Osteocyte (in vitro differentiated cells): ENCODE results near the gene ZBTB16. TPM values are rescaled to one million over a fixed set of nuclear protein-coding genes. Genes with fewer than 3 reads are reported as not detected.
A peak's percentile ranks its signal among the peaks of the same experiment; 100 is the strongest.

Experiments used
- DNase-seq: peaks from one replicate; pipeline ENCODE4 v3.0.0; 2021; ENCODE audit warnings: mixed read lengths; ENCODE audit not compliant: unreplicated experiment; ENCODE audit errors: extremely low spot score
- H3K27ac Mint-ChIP-seq: one replicate; pipeline ENCODE4 v1.8.0; 2021; ENCODE audit warnings: mild to moderate bottlenecking, mixed read lengths; ENCODE audit not compliant: unreplicated experiment
- H3K27me3 Mint-ChIP-seq: one replicate; pipeline ENCODE4 v1.8.0; 2021; ENCODE audit warnings: mixed read lengths; ENCODE audit not compliant: unreplicated experiment
- H3K36me3 Mint-ChIP-seq: one replicate; pipeline ENCODE4 v1.8.0; 2021; ENCODE audit warnings: mixed read lengths; ENCODE audit not compliant: unreplicated experiment
- H3K4me1 Mint-ChIP-seq: one replicate; pipeline ENCODE4 v1.8.0; 2021; ENCODE audit warnings: mixed read lengths; ENCODE audit not compliant: unreplicated experiment
- H3K4me3 Mint-ChIP-seq: one replicate; pipeline ENCODE4 v1.8.0; 2021; ENCODE audit warnings: mild to moderate bottlenecking, moderate library complexity, mixed read lengths; ENCODE audit not compliant: unreplicated experiment
- H3K9me3 Mint-ChIP-seq: one replicate; pipeline ENCODE4 v1.8.0; 2021; ENCODE audit warnings: mixed read lengths; ENCODE audit not compliant: unreplicated experiment
- CTCF ChIP-seq: fragments of 200-600 bp; sonication (generic); IDR thresholded peaks from 2 replicates; pipeline ENCODE4 v1.5.0; 2021; ENCODE audit warnings: antibody characterized with exemption, mild to moderate bottlenecking, moderate library complexity
- total RNA-seq: library from RNA; stranded (reverse); gene quantifications from 2 replicates; pipeline ENCODE4 v1.2.1, GENCODE V29; 2021

ZBTB16 gene
- total RNA-seq, 1 donor from 2014 or later = 20.3 TPM

- no peak for TF ChIP-seq CTCF
- peak; percentile 23 for DNase-seq
- H3K27ac Mint-ChIP-seq = no peak overlapping the region
- no peaks in the 10 kb centered on the region for H3K4me1 Mint-ChIP-seq
- H3K36me3 Mint-ChIP-seq = no peaks in the 10 kb centered on the region
- no peaks in the 10 kb centered on the region for H3K9me3 Mint-ChIP-seq
- no peak overlapping the region for H3K4me3 Mint-ChIP-seq
- peaks cover 62% of the 10 kb centered on the region for H3K27me3 Mint-ChIP-seq
Measured at GRCh38 chr11:114273071-114273470, 213.6 kb downstream of the ZBTB16 start.

GRCh38 chr11:114273890-114274635 is 214.6 kb downstream of the ZBTB16 start:
- DNase-seq = peak; percentile 17
- H3K9me3 Mint-ChIP-seq = no peaks in the 10 kb centered on the region
- no peaks in the 10 kb centered on the region for H3K36me3 Mint-ChIP-seq
- no peak overlapping the region for H3K27ac Mint-ChIP-seq
- peaks cover 67% of the 10 kb centered on the region for H3K27me3 Mint-ChIP-seq
- no peak overlapping the region for H3K4me3 Mint-ChIP-seq
- TF ChIP-seq CTCF = no peak
- no peaks in the 10 kb centered on the region for H3K4me1 Mint-ChIP-seq

- no peaks in the 10 kb centered on the region for H3K36me3 Mint-ChIP-seq
- peak; percentile 40 for DNase-seq
- no peaks in the 10 kb centered on the region for H3K9me3 Mint-ChIP-seq
- no peak for TF ChIP-seq CTCF
- H3K4me1 Mint-ChIP-seq = no peaks in the 10 kb centered on the region
- no peak overlapping the region for H3K4me3 Mint-ChIP-seq
- H3K27ac Mint-ChIP-seq = no peak overlapping the region
- H3K27me3 Mint-ChIP-seq = peaks cover 67% of the 10 kb centered on the region
Measured at GRCh38 chr11:114274637-114275036, 215.1 kb downstream of the ZBTB16 start.

- no peak for TF ChIP-seq CTCF
- H3K4me3 Mint-ChIP-seq = no peak overlapping the region
- no peaks in the 10 kb centered on the region for H3K36me3 Mint-ChIP-seq
- peaks cover 70% of the 10 kb centered on the region for H3K27me3 Mint-ChIP-seq
- DNase-seq = peak; percentile 30
- no peak overlapping the region for H3K27ac Mint-ChIP-seq
- H3K9me3 Mint-ChIP-seq = no peaks in the 10 kb centered on the region
- peaks cover 4% of the 10 kb centered on the region for H3K4me1 Mint-ChIP-seq
Measured at GRCh38 chr11:114275280-114275679, 215.8 kb downstream of the ZBTB16 start.

GRCh38 chr11:114276077-114276476 is 216.6 kb downstream of the ZBTB16 start:
- no peak for TF ChIP-seq CTCF
- peaks cover 64% of the 10 kb centered on the region for H3K27me3 Mint-ChIP-seq

More at GRCh38 chr11:114276077-114276476, 216.6 kb downstream of the ZBTB16 start:
- peak; percentile 57 for DNase-seq
- H3K9me3 Mint-ChIP-seq = no peaks in the 10 kb centered on the region
- no peaks in the 10 kb centered on the region for H3K36me3 Mint-ChIP-seq
- no peak overlapping the region for H3K4me3 Mint-ChIP-seq
- peaks cover 8% of the 10 kb centered on the region for H3K4me1 Mint-ChIP-seq
- no peak overlapping the region for H3K27ac Mint-ChIP-seq
